ENCODE measurements around the gene ZNF827.

GRCh38 chr4:145785391-145786008 is 153.1 kb downstream of the ZNF827 start:
- no peak for TF ChIP-seq CTCF (IDR thresholded peaks at IDR 0.05)
- no peak for TF ChIP-seq POLR2A (IDR thresholded peaks at IDR 0.05)
